HepG2 (cell line): ENCODE results near the gene EVC. TPM values are rescaled to one million over a fixed set of nuclear protein-coding genes. Genes with fewer than 3 reads are reported as not detected.

Experiments
- CBFB ChIP-seq: sonication (generic); formaldehyde crosslinking; IDR thresholded peaks from 2 replicates; pipeline ENCODE4 v1.4.0; 2020; ENCODE audit warnings: missing genetic modification reagents
- CENPX ChIP-seq: sonication (generic); formaldehyde crosslinking; IDR thresholded peaks from 2 replicates; pipeline ENCODE4 v1.9.0; 2021; ENCODE audit warnings: mild to moderate bottlenecking, missing genetic modification reagents, moderate library complexity
- FOXA1 ChIP-seq, 2 experiments: fragments of 450-650 bp in 1 of 2; sonication (generic) in 1 of 2; formaldehyde crosslinking in 1 of 2; IDR thresholded peaks; 2 replicates each; pipeline versions ENCODE4 v1.4.0 to v1.6.1; 2016 to 2020; ENCODE audit warnings: missing genetic modification reagents in 1 of 2
- HDAC2 ChIP-seq: sonication (generic); formaldehyde crosslinking; IDR thresholded peaks from 2 replicates; pipeline ENCODE4 v1.4.0; 2020; ENCODE audit warnings: missing genetic modification reagents
- NFIC ChIP-seq: IDR thresholded peaks from 2 replicates; pipeline ENCODE4 v1.6.1; 2012; ENCODE audit warnings: mild to moderate bottlenecking, low read length, inconsistent platforms
- RARA ChIP-seq: IDR thresholded peaks from 2 replicates; pipeline ENCODE4 v1.6.1; 2016; ENCODE audit warnings: missing genetic modification reagents, missing compliant biosample characterization
- SOX6 ChIP-seq, 2 experiments: fragments of 450-650 bp in 1 of 2; sonication (generic) in 1 of 2; formaldehyde crosslinking in 1 of 2; IDR thresholded peaks; 2 replicates each; pipeline versions ENCODE4 v1.4.0 to v1.6.1; 2017 to 2020; ENCODE audit warnings: antibody characterized with exemption in 1 of 2, mild to moderate bottlenecking in 1 of 2, missing genetic modification reagents in 1 of 2
- SP2 ChIP-seq: sonication (generic); formaldehyde crosslinking; IDR thresholded peaks from 2 replicates; pipeline ENCODE4 v1.5.1; 2020; ENCODE audit warnings: mild to moderate bottlenecking, missing genetic modification reagents
- ZBTB3 ChIP-seq: sonication (generic); formaldehyde crosslinking; IDR thresholded peaks from 2 replicates; pipeline ENCODE4 v1.4.0; 2020; ENCODE audit warnings: low read depth, mild to moderate bottlenecking, moderate library complexity, missing genetic modification reagents, borderline replicate concordance
- ZC3H13 ChIP-seq: sonication (generic); formaldehyde crosslinking; IDR thresholded peaks from 2 replicates; pipeline ENCODE4 v1.8.1; 2023; ENCODE audit warnings: mild to moderate bottlenecking, missing genetic modification reagents, moderate library complexity
- ZFX ChIP-seq: sonication (generic); formaldehyde crosslinking; IDR thresholded peaks from 2 replicates; pipeline ENCODE4 v1.4.0; 2020; ENCODE audit warnings: mild to moderate bottlenecking, low read depth, missing genetic modification reagents, moderate library complexity
- ZNF564 ChIP-seq: sonication (generic); formaldehyde crosslinking; IDR thresholded peaks from 2 replicates; pipeline ENCODE4 v1.8.1; 2023; ENCODE audit warnings: mild to moderate bottlenecking, missing genetic modification reagents
- ZNF781 ChIP-seq: sonication (generic); formaldehyde crosslinking; IDR thresholded peaks from 2 replicates; pipeline ENCODE4 v1.5.1; 2020; ENCODE audit warnings: borderline replicate concordance, mild to moderate bottlenecking, missing genetic modification reagents; ENCODE audit errors: not compliant biosample characterization
- ZSCAN9 ChIP-seq: IDR thresholded peaks from 2 replicates; pipeline ENCODE4 v1.6.1; 2016; ENCODE audit warnings: borderline replicate concordance
- polyA plus RNA-seq, 8 experiments: library from polyadenylated mRNA; depleted of rRNA in 3 of 8; stranded (reverse) in 7 of 8; unstranded in 1 of 8; fragments of >200 nt; fragmentation: Illumina TruSeq in 4 of 8; extraction: Trizol in 4 of 8; gene quantifications; 2 replicates each; pipeline versions ENCODE4 v1.2.1 to v1.2.3, GENCODE V29; 2011 to 2016; ENCODE audit warnings: low read depth in 4 of 8, missing spikeins in 1 of 8, mixed read lengths in 1 of 8; ENCODE audit not compliant: insufficient read depth in 1 of 8
- total RNA-seq, 5 experiments: library from RNA; depleted of rRNA; stranded (reverse); fragments of >200 nt; fragmentation: Illumina TruSeq; extraction: Trizol; gene quantifications; 2 replicates each; pipeline ENCODE4 v1.2.3, GENCODE V29; 2016; ENCODE audit warnings: low read depth in 1 of 5
- TF ChIP-seq, protein P1 (sequence below): sonication (generic); formaldehyde crosslinking; IDR thresholded peaks from 2 replicates; pipeline ENCODE4 v1.5.1; 2020; ENCODE audit warnings: mild to moderate bottlenecking, moderate library complexity, missing genetic modification reagents
- TF ChIP-seq, protein P2 (sequence below): sonication (generic); formaldehyde crosslinking; IDR thresholded peaks from 2 replicates; pipeline ENCODE4 v1.4.0; 2020; ENCODE audit warnings: missing genetic modification reagents, mild to moderate bottlenecking, borderline replicate concordance
- TF ChIP-seq, protein P3 (sequence below): sonication (generic); formaldehyde crosslinking; IDR thresholded peaks from 2 replicates; pipeline ENCODE4 v1.4.0; 2020; ENCODE audit warnings: mild to moderate bottlenecking, missing genetic modification reagents
- TF ChIP-seq, protein P4 (sequence below): sonication (generic); formaldehyde crosslinking; IDR thresholded peaks from 2 replicates; pipeline ENCODE4 v1.5.1; 2020; ENCODE audit warnings: missing genetic modification reagents, mild to moderate bottlenecking, borderline replicate concordance
- TF ChIP-seq, protein P5 (sequence below): IDR thresholded peaks from 2 replicates; pipeline ENCODE4 v1.6.1; 2016; ENCODE audit warnings: missing compliant biosample characterization, missing genetic modification reagents, borderline replicate concordance
- TF ChIP-seq, protein P6 (sequence below): IDR thresholded peaks from 2 replicates; pipeline ENCODE4 v1.6.1; 2016; ENCODE audit warnings: control low read depth

EVC gene
- total and polyA plus RNA-seq, 2 of the 13 experiments (the other 11 are each of a cell fraction or from before 2014, with no cell fraction given), result 3.1 to 4.9 TPM

DNA sequence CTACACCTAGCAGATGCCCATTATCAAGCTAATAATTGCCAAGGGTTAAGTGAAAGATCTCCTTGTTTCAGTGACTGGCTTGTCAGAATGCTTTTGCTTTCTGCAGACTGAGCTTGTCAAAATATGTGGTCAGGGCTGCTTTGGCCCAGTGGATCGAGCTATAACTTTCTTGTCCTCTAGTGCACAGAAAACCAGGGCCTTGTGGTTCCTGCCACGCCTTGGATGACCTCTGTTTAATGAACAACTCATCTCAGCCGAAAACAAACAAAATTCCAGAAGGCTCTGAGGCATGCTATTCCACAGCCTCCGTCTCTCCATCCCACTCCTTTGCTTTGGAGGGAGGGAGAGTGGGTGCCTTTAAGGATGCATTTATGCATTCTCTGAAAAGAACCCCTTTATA lies 11.3 kb downstream of the EVC start (continued):
- TF ChIP-seq, protein P1, sequence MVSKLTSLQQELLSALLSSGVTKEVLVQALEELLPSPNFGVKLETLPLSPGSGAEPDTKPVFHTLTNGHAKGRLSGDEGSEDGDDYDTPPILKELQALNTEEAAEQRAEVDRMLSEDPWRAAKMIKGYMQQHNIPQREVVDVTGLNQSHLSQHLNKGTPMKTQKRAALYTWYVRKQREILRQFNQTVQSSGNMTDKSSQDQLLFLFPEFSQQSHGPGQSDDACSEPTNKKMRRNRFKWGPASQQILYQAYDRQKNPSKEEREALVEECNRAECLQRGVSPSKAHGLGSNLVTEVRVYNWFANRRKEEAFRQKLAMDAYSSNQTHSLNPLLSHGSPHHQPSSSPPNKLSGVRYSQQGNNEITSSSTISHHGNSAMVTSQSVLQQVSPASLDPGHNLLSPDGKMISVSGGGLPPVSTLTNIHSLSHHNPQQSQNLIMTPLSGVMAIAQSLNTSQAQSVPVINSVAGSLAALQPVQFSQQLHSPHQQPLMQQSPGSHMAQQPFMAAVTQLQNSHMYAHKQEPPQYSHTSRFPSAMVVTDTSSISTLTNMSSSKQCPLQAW, result peak; percentile 83
- TF ChIP-seq ZBTB3 (CRISPR knock-in tag) (no peak), ZNF564 (CRISPR knock-in tag) (no peak), ZNF781 (CRISPR knock-in tag) (no peak), ZC3H13 (CRISPR knock-in tag) (no peak), CENPX (no peak), SP2 (CRISPR knock-in tag) (no peak), RARA (CRISPR knock-in tag) (no peak), HDAC2 (peak; percentile 76), SOX6 (IDR thresholded peaks at IDR 0.05) (no peak), SOX6 (CRISPR knock-in tag; IDR thresholded peaks at IDR 0.05) (peak; percentile 35; the same call in 1 of the 2 replicates), NFIC (no peak), ZSCAN9 (CRISPR knock-in tag) (no peak), ZFX (peak; percentile 66), FOXA1 (IDR thresholded peaks at IDR 0.05) (no peak), FOXA1 (CRISPR knock-in tag; IDR thresholded peaks at IDR 0.05) (peak; percentile 27; the same call in 1 of the 2 replicates), CBFB (CRISPR knock-in tag) (no peak)
- TF ChIP-seq, protein P2, sequence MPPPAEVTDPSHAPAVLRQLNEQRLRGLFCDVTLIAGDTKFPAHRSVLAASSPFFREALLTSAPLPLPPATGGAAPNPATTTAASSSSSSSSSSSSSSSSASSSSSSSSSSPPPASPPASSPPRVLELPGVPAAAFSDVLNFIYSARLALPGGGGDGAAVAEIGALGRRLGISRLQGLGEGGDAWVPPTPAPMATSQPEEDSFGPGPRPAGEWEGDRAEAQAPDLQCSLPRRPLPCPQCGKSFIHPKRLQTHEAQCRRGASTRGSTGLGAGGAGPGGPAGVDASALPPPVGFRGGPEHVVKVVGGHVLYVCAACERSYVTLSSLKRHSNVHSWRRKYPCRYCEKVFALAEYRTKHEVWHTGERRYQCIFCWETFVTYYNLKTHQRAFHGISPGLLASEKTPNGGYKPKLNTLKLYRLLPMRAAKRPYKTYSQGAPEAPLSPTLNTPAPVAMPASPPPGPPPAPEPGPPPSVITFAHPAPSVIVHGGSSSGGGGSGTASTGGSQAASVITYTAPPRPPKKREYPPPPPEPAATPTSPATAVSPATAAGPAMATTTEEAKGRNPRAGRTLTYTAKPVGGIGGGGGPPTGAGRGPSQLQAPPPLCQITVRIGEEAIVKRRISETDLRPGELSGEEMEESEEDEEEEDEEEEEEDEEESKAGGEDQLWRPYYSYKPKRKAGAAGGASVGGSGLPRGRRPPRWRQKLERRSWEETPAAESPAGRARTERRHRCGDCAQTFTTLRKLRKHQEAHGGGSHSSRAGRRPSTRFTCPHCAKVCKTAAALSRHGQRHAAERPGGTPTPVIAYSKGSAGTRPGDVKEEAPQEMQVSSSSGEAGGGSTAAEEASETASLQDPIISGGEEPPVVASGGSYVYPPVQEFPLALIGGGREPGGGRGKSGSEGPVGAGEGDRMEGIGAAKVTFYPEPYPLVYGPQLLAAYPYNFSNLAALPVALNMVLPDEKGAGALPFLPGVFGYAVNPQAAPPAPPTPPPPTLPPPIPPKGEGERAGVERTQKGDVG (CRISPR knock-in tag), result no peak
- TF ChIP-seq, protein P3, sequence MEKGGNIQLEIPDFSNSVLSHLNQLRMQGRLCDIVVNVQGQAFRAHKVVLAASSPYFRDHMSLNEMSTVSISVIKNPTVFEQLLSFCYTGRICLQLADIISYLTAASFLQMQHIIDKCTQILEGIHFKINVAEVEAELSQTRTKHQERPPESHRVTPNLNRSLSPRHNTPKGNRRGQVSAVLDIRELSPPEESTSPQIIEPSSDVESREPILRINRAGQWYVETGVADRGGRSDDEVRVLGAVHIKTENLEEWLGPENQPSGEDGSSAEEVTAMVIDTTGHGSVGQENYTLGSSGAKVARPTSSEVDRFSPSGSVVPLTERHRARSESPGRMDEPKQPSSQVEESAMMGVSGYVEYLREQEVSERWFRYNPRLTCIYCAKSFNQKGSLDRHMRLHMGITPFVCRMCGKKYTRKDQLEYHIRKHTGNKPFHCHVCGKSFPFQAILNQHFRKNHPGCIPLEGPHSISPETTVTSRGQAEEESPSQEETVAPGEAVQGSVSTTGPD, result no peak
- TF ChIP-seq, protein P4, sequence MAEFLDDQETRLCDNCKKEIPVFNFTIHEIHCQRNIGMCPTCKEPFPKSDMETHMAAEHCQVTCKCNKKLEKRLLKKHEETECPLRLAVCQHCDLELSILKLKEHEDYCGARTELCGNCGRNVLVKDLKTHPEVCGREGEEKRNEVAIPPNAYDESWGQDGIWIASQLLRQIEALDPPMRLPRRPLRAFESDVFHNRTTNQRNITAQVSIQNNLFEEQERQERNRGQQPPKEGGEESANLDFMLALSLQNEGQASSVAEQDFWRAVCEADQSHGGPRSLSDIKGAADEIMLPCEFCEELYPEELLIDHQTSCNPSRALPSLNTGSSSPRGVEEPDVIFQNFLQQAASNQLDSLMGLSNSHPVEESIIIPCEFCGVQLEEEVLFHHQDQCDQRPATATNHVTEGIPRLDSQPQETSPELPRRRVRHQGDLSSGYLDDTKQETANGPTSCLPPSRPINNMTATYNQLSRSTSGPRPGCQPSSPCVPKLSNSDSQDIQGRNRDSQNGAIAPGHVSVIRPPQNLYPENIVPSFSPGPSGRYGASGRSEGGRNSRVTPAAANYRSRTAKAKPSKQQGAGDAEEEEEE (CRISPR knock-in tag), result no peak
- TF ChIP-seq, protein P5, sequence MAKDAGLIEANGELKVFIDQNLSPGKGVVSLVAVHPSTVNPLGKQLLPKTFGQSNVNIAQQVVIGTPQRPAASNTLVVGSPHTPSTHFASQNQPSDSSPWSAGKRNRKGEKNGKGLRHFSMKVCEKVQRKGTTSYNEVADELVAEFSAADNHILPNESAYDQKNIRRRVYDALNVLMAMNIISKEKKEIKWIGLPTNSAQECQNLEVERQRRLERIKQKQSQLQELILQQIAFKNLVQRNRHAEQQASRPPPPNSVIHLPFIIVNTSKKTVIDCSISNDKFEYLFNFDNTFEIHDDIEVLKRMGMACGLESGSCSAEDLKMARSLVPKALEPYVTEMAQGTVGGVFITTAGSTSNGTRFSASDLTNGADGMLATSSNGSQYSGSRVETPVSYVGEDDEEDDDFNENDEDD (CRISPR knock-in tag), result no peak
- TF ChIP-seq, protein P6, sequence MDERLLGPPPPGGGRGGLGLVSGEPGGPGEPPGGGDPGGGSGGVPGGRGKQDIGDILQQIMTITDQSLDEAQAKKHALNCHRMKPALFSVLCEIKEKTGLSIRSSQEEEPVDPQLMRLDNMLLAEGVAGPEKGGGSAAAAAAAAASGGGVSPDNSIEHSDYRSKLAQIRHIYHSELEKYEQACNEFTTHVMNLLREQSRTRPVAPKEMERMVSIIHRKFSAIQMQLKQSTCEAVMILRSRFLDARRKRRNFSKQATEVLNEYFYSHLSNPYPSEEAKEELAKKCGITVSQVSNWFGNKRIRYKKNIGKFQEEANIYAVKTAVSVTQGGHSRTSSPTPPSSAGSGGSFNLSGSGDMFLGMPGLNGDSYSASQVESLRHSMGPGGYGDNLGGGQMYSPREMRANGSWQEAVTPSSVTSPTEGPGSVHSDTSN (CRISPR knock-in tag), result no peak
